Measurements from ENCODE around the gene WWOX. TPM values are rescaled to one million over a fixed set of nuclear protein-coding genes. Genes with fewer than 3 reads are reported as not detected.

WWOX gene
- total and polyA plus RNA-seq, 2 of the 8 experiments (the other 6 are each of a cell fraction or from before 2014, with no cell fraction given) = 5.4 to 16.7 TPM

- Histone ChIP-seq H4K5ac (ENCODE audit: insufficient read length, low read depth, low read length) (no peak overlapping the region), H3K36me3 (ENCODE audit: control insufficient read depth in 2 of 4, insufficient read depth in 4 of 4, low read length in 3 of 4) (no peaks in the 10 kb centered on the region), H3K4me3 (ENCODE audit: extremely low read depth in 1 of 4, insufficient read depth in 2 of 4, low read depth in 3 of 4, low read length in 4 of 4) (no peak overlapping the region), H2BK15ac (ENCODE audit: low read length) (no peak overlapping the region), H4K8ac (ENCODE audit: extremely low read depth, insufficient read depth, low read length) (no peak overlapping the region), H2BK12ac (ENCODE audit: low read depth, low read length) (no peak overlapping the region), H3K14ac (ENCODE audit: insufficient read length) (no peak overlapping the region), H3K79me1 (ENCODE audit: low read depth, low read length) (no peaks in the 10 kb centered on the region), H3K23me2 (ENCODE audit: low read depth, low read length) (no peaks in the 10 kb centered on the region), H3K4ac (replicated peaks; ENCODE audit: insufficient read length, low read depth, low read length) (no peak overlapping the region), H3K4me2 (ENCODE audit: insufficient read depth in 1 of 2, low read depth in 2 of 2, low read length in 2 of 2) (no peak overlapping the region), H4K20me1 (replicated peaks in 1 of 2; ENCODE audit: control insufficient read depth in 1 of 2, insufficient read depth in 2 of 2, low read length in 2 of 2) (no peaks in the 10 kb centered on the region), H3K9me3 (ENCODE audit: insufficient read depth in 2 of 2, low read depth in 1 of 2, low read length in 1 of 2) (peaks cover 14 to 16% of the 10 kb centered on the region in 2 experiments), H2AK5ac (ENCODE audit: low read depth, low read length) (no peak overlapping the region), H3K56ac (replicated peaks; ENCODE audit: insufficient read length, low read depth, low read length) (no peak overlapping the region), H3K18ac (ENCODE audit: extremely low read depth, low read length) (no peak overlapping the region), H2BK120ac (replicated peaks; ENCODE audit: low read depth, low read length) (no peak overlapping the region), H3K9ac (replicated peaks in 1 of 4; ENCODE audit: extremely low read depth in 1 of 4, low read depth in 3 of 4, low read length in 3 of 4) (no peak overlapping the region), H2BK5ac (ENCODE audit: low read depth, low read length) (no peak overlapping the region), H3K27ac (ENCODE audit: low read depth, low read length) (no peak overlapping the region), H3K23ac (ENCODE audit: insufficient read length) (no peak overlapping the region), H4K91ac (replicated peaks; ENCODE audit: insufficient read length, low read length) (no peak overlapping the region), H3K4me1 (replicated peaks in 1 of 4; ENCODE audit: control insufficient read depth in 3 of 4, insufficient read depth in 4 of 4, low read length in 3 of 4) (no peaks in the 10 kb centered on the region), H3K27me3 (replicated peaks in 1 of 4; ENCODE audit: control insufficient read depth in 3 of 4, extremely low read depth in 1 of 4, insufficient read depth in 3 of 4, low read length in 3 of 4) (no peaks in the 10 kb centered on the region), H2AFZ (ENCODE audit: low read length) (no peak overlapping the region), H2BK20ac (ENCODE audit: low read length) (no peak overlapping the region), H3K79me2 (ENCODE audit: control insufficient read depth in 1 of 2, insufficient read depth in 2 of 2, low read length in 2 of 2) (no peaks in the 10 kb centered on the region)
- POLR2A ChIA-PET (ENCODE audit: partially characterized antibody) = no interaction called here
- DNase-seq (ENCODE audit: low read depth in 1 of 2, low spot score in 2 of 2) (no peak), FAIRE-seq (no peak)
- 93% methylated on average over 3 of the region's 3 CpGs; no CpG with 5 or more reads in 1 of the 2 experiments for WGBS, 2 experiments (ENCODE audit: extremely low coverage in 1 of 2, insufficient coverage in 1 of 2, insufficient read length in 1 of 2, insufficient replicate concordance in 2 of 2, low coverage in 1 of 2, low lambda C conversion rate in 2 of 2, missing lambda C conversion rate in 1 of 2)
- CTCF ChIA-PET (ENCODE audit: partially characterized antibody) = no interaction called here
- TF ChIP-seq CHD7 (IDR thresholded peaks at IDR 0.05; ENCODE audit: insufficient replicate concordance, low read length) = no peak
These were observed 530.6 kb downstream of the WWOX start for GRCh38 chr16:78630102-78630501.

All from H1 (cell line).